T-helper 1 cell treated with Interleukin-12 subunit alpha and Interleukin-12 subunit beta and Interleukin-4 antibody, amounts not matched to agents 30 ng/mL and 1 ng/mL, for 36 hours (primary cell): ENCODE results near the gene ADGRD2. TPM values are rescaled to one million over a fixed set of nuclear protein-coding genes. Genes with fewer than 3 reads are reported as not detected.

Source experiments
- intact Hi-C: fragments of 100-400 bp; cut with micrococcal nuclease; formaldehyde crosslinking; loops from one replicate; pipeline ENCODE4 v1.15.1; 2024
- total RNA-seq: library from RNA; stranded (reverse); gene quantifications from 2 replicates; pipeline ENCODE4 v1.2.3, GENCODE V29; 2022

ADGRD2 gene
- total RNA-seq, 1 donor from 2014 or later, result not detected

- intact Hi-C loops, result no loop called here
Observed at GRCh38 chr9:124455820-124456219, 5.6 kb downstream of the ADGRD2 start.

- intact Hi-C loops, result no loop called here
Observed at GRCh38 chr9:124456341-124457078, 6.3 kb downstream of the ADGRD2 start.

GRCh38 chr9:124457079-124457886 is 7.0 kb downstream of the ADGRD2 start:
- intact Hi-C loops, result no loop called here

DNA sequence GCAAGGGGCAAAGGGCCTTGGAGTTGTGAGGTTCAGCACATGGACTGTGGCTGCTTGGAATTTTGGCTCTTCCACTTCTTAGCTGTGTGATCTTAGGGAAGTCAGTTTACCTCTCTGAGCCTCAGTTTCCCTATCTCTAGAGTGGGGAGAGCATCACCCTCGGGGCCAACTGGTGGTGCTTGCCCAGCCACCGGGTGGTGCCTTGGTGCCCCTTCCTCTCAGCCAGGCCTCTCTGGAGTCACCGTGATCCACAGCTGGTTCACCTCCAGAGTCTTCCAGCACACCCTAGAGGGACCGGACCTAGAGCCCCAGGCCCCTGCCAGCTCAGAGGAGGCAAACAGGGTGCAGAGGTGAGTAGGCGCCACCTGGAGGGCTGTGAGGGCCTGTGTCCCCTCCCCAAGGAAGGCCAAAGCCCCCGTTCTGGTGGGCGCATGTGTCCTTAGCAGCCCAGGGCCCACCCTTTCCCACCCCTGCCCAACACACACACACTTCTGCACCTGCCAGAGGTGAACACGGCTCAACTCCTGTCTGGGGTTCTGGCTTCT is 7.7 kb downstream of the ADGRD2 start:
- intact Hi-C loops, result no loop called here

GRCh38 chr9:124458441-124458840 is 8.2 kb downstream of the ADGRD2 start:
- intact Hi-C loops, result no loop called here

DNA sequence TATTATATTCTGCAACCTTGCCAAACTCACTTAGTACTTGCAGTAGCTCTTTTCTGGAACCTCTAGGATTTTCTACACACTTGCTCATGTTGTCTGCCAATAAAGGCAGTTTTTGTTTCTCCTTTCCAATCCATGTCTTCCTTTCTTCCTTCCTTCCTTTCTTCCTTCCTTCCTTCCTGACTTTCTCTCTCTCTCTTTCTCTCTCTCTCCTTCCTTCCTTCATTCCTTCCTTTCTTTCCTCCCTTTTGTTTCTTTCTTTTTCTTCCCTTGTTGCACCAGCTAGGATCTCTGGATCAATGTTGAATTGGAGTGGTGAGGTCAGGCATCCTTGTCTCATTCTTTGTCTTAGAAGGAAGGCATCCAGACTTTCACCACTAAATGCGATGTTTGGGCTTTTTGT is 12.5 kb downstream of the ADGRD2 start:
- intact Hi-C loops, result no loop called here

DNA sequence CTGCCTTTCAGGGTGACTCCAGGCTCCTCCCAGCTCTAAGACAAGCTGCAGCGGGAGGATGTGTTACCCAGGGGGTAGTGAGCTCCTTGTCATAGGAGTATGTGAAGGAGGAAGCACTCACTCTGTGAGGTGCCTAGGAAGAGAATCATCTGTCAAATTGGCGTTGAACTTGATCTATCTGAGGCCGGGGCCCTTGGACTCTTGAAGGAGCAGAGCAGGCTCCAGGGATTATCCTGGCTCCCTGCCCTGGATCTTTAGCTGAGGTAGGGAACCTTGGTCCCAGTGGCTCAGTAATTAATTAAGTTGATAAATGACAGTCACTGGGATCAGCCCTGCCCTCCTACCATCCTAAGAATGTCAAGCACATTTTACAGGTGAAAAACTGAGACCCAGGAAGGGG is 15.5 kb downstream of the ADGRD2 start:
- intact Hi-C loops, result no loop called here

GRCh38 chr9:124467410-124468060 is 17.3 kb downstream of the ADGRD2 start:
- intact Hi-C loops, result no loop called here

- intact Hi-C loops, result no loop called here
Observed at GRCh38 chr9:124468061-124468740, 17.9 kb downstream of the ADGRD2 start.

DNA sequence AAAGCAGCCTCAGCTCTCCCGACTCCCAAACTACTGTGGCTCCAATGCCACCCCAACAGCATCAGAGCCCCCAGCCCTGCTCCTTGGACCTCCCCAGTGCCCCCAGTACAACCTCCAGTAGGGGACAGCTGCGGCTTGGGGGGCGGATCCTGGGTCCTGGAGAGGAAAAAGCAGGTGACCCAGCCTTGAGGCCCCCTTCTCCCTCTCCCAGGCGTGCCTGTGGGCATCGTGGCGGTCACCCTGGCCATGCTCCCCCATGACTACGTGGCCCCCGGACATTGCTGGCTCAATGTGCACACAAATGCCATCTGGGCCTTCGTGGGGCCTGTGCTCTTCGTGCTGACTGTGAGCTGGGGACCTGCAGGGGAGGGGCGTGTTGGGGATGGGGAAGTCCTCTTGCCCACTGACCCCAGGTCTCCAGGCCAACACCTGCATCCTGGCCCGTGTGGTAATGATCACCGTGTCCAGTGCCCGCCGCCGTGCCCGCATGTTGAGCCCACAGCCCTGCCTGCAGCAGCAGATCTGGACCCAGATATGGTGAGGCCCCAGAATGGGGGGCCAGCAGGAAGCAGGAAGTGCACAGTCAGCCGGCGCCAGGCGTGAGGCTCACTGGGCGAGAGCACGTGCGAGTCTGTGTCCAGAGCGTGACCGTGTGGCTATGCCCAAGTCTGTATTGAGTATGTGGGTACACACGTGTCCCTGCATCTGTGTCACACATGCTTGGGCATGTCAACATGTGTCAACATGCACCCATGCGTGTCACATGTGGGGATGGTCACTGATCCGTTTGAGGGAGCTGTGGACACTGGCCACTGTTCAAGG is 19.0 kb downstream of the ADGRD2 start:
- intact Hi-C loops, result no loop called here

GRCh38 chr9:124470306-124470705 is 20.1 kb downstream of the ADGRD2 start:
- intact Hi-C loops, result no loop called here

DNA sequence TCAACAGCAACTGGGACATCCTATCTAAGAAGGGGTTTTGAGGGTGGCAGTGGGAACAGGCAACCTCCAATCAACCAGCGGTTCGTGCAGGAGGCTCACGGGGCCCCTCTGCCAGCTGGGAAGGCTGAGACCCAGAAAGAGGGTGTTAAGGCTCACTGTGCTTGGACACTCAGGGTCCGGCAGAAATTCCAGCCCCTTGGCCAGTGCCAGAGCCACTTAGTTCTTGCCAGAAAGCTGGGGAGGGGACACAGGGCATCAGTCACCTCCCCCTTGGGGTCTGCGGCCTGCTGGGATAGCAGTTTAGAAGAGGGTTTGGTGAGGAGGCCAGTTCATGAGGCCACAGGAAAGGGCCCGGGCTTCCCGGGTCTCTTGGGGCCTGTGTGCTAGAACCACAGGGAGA is 20.5 kb downstream of the ADGRD2 start:
- intact Hi-C loops, result no loop called here

- intact Hi-C loops, result no loop called here
Observed at GRCh38 chr9:124471761-124472160, 21.5 kb downstream of the ADGRD2 start.

DNA sequence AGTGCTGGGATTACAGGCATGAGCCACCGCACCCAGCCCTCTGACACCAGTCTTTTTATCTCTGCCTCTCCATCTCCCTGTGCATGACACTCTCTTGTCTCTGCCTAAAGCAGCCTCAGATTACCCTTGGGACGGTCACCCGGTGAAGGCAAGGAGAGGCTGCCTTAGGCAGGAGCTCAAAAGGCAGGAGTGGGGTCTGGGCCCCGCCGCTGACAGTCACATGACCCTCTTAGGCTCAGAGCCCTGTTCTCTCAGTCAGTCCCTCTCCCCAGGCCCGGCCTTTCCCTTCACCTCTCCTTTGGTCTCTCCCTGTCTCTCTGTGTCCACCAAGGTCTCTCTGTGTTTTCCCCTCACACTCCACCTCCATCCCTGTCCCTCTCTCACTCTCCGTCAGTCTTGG is 22.5 kb downstream of the ADGRD2 start:
- intact Hi-C loops, result no loop called here

DNA sequence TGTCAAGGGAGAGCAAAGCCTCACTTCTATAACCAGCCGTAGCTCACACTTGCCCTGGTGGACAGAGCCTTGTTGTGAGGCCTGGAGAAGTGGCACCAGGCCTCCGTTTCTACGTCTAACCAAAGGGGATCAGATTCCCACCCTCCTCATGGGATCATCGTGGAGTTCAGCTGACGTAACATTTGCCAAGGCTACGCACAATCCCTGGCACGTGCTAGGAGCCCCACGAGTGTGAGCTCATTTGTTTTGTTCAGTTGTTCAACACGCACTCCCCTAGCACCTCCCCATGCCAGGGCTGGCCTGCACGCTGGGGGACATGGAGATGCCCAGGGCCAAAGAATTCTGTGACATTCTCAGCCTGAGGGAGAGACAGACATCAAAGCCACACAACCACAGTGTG is 23.1 kb downstream of the ADGRD2 start:
- intact Hi-C loops, result no loop called here

DNA sequence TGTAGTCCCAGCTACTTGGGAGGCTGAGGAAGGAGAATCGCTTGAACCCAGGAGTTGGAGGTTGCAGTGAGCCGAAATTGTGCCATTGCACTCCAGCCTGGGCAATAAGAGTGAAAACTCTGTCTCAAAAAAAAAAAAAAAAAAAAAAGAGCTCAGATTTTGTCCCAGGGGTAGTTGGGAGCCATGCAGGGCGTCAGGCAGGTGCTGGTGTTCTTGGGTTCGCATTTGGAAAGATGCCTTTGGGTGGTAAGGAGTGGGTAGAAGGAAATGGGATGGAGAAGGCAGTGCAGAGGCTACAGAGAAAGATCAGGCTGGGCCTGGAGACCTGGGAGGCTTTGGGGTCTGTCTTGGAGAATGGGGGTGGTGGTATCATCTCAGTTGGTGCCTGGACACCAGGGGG is 23.9 kb downstream of the ADGRD2 start:
- intact Hi-C loops, result no loop called here

- intact Hi-C loops, result no loop called here
Observed at GRCh38 chr9:124475158-124475867, 25.1 kb downstream of the ADGRD2 start.

- intact Hi-C loops, result no loop called here
Observed at GRCh38 chr9:124475868-124476690, 25.8 kb downstream of the ADGRD2 start.

DNA sequence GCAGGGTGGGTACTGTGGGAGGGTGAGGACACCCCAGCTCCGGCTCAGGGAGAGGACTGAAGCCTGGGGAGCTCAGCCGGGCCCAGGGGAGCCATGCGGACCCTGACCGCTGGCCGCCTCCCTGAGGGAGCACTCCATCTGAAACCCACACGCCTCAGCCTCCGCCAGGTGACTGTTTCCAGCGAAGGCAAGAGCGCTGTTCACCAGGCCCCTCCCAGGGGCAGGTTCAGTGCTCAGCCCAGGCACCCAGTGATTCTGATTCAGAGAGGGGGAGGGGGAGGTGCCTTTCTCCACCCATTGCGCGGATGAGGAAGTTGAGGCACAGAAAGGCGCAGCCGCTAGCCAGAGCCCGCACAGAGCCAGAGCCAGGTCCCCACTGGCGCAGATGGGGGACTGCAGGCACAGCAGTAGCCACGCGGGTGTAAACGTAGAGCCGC is 27.0 kb downstream of the ADGRD2 start:
- intact Hi-C loops, result no loop called here
